Nephron progenitor cell (in vitro differentiated cells): ENCODE results near the gene ZNRF3.

Source experiments
- DNase-seq: peaks from one replicate; pipeline ENCODE4 v3.0.0; 2021
- H3K27ac Mint-ChIP-seq: 2 replicates; pipeline ENCODE4 v1.8.0; 2021; ENCODE audit warnings: mild to moderate bottlenecking, moderate library complexity, mixed read lengths
- H3K27me3 Mint-ChIP-seq: 2 replicates; pipeline ENCODE4 v1.8.0; 2021; ENCODE audit warnings: mild to moderate bottlenecking, low read depth, mixed read lengths; ENCODE audit not compliant: poor library complexity
- H3K36me3 Mint-ChIP-seq: 2 replicates; pipeline ENCODE4 v1.8.0; 2021; ENCODE audit warnings: low read depth, mixed read lengths
- H3K4me1 Mint-ChIP-seq: 2 replicates; pipeline ENCODE4 v1.8.0; 2021; ENCODE audit warnings: mixed read lengths
- H3K4me3 Mint-ChIP-seq: 2 replicates; pipeline ENCODE4 v1.8.0; 2021; ENCODE audit warnings: mild to moderate bottlenecking, moderate library complexity, mixed read lengths
- H3K9me3 Mint-ChIP-seq: 2 replicates; pipeline ENCODE4 v1.8.0; 2021; ENCODE audit warnings: mild to moderate bottlenecking, moderate library complexity, mixed read lengths
- CTCF ChIP-seq: fragments of 200-600 bp; sonication (generic); IDR thresholded peaks from 2 replicates; pipeline ENCODE4 v1.5.0; 2021; ENCODE audit warnings: antibody characterized with exemption

The ZNRF3 gene

GRCh38 chr22:29009148-29009547, 125.8 kb downstream of the ZNRF3 start:
- DNase-seq, result no peak
- Mint-ChIP-seq H3K9me3 (no peaks in the 10 kb centered on the region), H3K27me3 (peaks cover 4% of the 10 kb centered on the region), H3K27ac (peak overlapping the region; percentile 84), H3K4me1 (peaks cover 96% of the 10 kb centered on the region), H3K4me3 (no peak overlapping the region), H3K36me3 (peaks cover 15% of the 10 kb centered on the region)
- TF ChIP-seq CTCF, result no peak

- DNase-seq, result no peak
- peaks cover 19% of the 10 kb centered on the region for H3K36me3 Mint-ChIP-seq
- H3K27me3 Mint-ChIP-seq, result peaks cover 7% of the 10 kb centered on the region
- H3K27ac Mint-ChIP-seq, result peak overlapping the region; percentile 87
- no peaks in the 10 kb centered on the region for H3K9me3 Mint-ChIP-seq
- TF ChIP-seq CTCF, result no peak
- H3K4me1 Mint-ChIP-seq, result peaks cover 90% of the 10 kb centered on the region
- H3K4me3 Mint-ChIP-seq, result peak overlapping the region; percentile 41
These were observed 128.1 kb downstream of the ZNRF3 start for GRCh38 chr22:29011240-29012100.

- no peak for TF ChIP-seq CTCF
- peak overlapping the region; percentile 87 for H3K27ac Mint-ChIP-seq
- H3K4me3 Mint-ChIP-seq, result peak overlapping the region; percentile 41
These were observed 128.7 kb downstream of the ZNRF3 start for GRCh38 chr22:29012101-29012433.

GRCh38 chr22:29012952-29013351, 129.6 kb downstream of the ZNRF3 start:
- DNase-seq, result no peak
- Mint-ChIP-seq H3K27ac (peak overlapping the region; percentile 89), H3K27me3 (peaks cover 7% of the 10 kb centered on the region), H3K4me3 (no peak overlapping the region), H3K36me3 (peaks cover 27% of the 10 kb centered on the region), H3K4me1 (peaks cover 91% of the 10 kb centered on the region), H3K9me3 (peaks cover 2% of the 10 kb centered on the region)
- no peak for TF ChIP-seq CTCF

More at GRCh38 chr22:29012101-29012433, 128.7 kb downstream of the ZNRF3 start:
- peaks cover 19% of the 10 kb centered on the region for H3K36me3 Mint-ChIP-seq
- peaks cover 90% of the 10 kb centered on the region for H3K4me1 Mint-ChIP-seq
- H3K9me3 Mint-ChIP-seq, result no peaks in the 10 kb centered on the region
- H3K27me3 Mint-ChIP-seq, result peaks cover 7% of the 10 kb centered on the region
- DNase-seq, result no peak

GRCh38 chr22:29014293-29014692, 130.9 kb downstream of the ZNRF3 start:
- Mint-ChIP-seq H3K4me1 (peaks cover 79% of the 10 kb centered on the region), H3K27me3 (peaks cover 7% of the 10 kb centered on the region), H3K36me3 (peaks cover 35% of the 10 kb centered on the region), H3K9me3 (peaks cover 12% of the 10 kb centered on the region), H3K27ac (peak overlapping the region; percentile 97), H3K4me3 (no peak overlapping the region)
- DNase-seq, result no peak
- no peak for TF ChIP-seq CTCF

GRCh38 chr22:29014773-29015172, 131.4 kb downstream of the ZNRF3 start:
- Mint-ChIP-seq H3K9me3 (peaks cover 17% of the 10 kb centered on the region), H3K36me3 (peaks cover 39% of the 10 kb centered on the region), H3K27ac (peak overlapping the region; percentile 97), H3K4me1 (peaks cover 76% of the 10 kb centered on the region), H3K27me3 (peaks cover 8% of the 10 kb centered on the region), H3K4me3 (no peak overlapping the region)
- no peak for TF ChIP-seq CTCF
- DNase-seq, result no peak
